ENCODE results near the gene GOLGA1.
"Not testable (repeated sequence)": the region's sequence is repeated elsewhere in the genome, so short reads cannot be mapped to it uniquely, and the experiment has no call there.

GOLGA1 gene

GRCh38 chr9:124934290-124934689, 6.6 kb downstream of the GOLGA1 start:
- FAIRE-seq, result no peak

- no peak for FAIRE-seq
Measured at GRCh38 chr9:124932333-124932732, 8.6 kb downstream of the GOLGA1 start.

DNA sequence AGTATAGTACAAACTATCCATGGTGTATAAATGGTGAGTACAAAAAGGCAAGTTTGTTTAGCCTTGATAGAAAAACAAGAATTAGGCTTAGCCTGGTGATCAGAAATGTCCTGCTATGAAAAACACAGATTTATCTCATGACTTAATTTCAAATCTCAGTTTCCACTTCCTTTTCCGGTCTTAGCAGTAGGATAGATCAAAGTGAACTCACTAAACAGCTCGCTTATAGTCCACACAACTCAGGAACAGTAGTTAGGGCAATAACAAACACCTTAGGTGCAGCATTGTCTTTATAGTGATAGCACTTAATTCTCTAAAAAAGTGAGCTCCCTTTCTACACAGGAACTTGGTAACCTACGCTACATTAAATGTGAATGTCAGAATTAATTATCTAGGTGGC, 11.4 kb downstream of the GOLGA1 start:
- no peak for FAIRE-seq

GRCh38 chr9:124928116-124928515, 12.8 kb downstream of the GOLGA1 start:
- no peak for FAIRE-seq

- FAIRE-seq, result not testable (repeated sequence)
Measured at GRCh38 chr9:124920394-124920793, 20.5 kb downstream of the GOLGA1 start.

DNA sequence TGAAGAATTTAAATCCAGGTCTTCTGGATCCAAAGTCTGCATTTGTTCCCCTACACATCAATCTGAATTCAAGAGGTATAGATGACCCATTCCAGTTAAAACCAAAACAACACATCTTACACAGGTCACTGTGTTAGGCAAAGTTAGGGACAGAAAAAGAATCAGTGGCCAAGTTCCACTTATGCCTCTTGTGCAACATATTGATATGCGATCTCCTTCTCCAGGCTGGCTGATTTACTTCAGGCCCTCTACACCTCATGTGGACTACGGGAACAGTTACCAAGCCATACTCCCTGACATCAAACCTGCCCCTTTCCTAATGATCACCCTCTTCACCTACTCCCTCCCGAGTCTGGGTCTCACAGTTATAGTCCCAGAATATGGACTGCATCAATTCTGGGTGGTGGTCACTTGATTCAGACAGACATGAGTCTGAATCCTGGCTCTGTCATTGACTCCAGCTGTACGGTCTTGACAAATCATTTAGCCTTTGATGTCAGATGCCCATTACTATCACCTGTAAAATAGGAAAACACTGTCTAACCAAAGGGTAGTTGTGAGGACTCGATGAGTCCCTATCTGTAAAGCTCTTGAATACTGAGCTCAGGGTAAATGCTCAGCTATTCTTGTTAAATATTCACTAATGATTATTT, 26.0 kb downstream of the GOLGA1 start:
- no peak for FAIRE-seq

DNA sequence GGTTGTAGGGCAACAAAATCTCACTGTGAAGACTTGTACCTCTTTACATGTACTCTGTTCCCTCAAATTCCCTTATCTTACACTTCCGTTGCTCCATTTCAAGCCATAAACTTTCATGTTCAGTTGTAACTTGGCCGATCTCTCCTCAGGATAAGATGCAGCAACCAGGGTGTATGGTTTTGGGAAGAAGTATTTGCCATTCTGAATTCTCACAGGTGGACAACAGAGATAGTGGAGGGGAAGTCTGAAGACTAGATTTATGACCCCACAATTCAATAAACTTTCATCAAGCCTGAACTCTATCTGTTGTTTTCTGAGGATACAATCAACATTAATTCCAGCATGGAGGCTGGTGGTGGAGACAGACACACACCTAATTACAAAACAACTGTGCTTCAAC, 27.5 kb downstream of the GOLGA1 start:
- FAIRE-seq, result no peak

- no peak for FAIRE-seq
Measured at GRCh38 chr9:124911766-124912165, 29.1 kb downstream of the GOLGA1 start.

- no peak for FAIRE-seq
Measured at GRCh38 chr9:124908098-124908497, 32.8 kb downstream of the GOLGA1 start.

GRCh38 chr9:124906966-124907365, 33.9 kb downstream of the GOLGA1 start:
- no peak for FAIRE-seq

DNA sequence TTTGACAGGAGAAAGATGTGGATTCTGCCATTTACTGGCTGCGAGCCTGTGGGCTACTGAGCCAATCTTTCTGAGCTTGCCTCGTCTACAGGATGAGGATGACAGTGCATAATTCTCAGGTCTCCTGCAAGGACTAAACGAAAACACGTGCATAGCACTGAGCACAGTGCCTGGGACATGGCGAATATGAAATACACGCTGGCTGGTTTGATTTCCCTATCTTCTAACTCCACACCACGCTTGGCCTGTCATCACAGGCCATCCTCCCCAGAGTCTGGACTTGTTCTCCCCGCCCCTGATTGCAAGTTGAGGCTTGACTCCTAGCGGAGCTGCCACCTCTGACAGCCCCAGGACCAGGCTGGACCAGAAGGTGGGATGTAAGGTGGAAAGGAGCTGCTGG, 41.0 kb downstream of the GOLGA1 start:
- FAIRE-seq, result no peak

- no peak for FAIRE-seq
Measured at GRCh38 chr9:124897570-124898460, 43.1 kb downstream of the GOLGA1 start.

GRCh38 chr9:124894741-124895170, 46.1 kb downstream of the GOLGA1 start:
- no peak for FAIRE-seq

- no peak for FAIRE-seq
Measured at GRCh38 chr9:124894035-124894740, 46.7 kb downstream of the GOLGA1 start.

- FAIRE-seq, result no peak
Measured at GRCh38 chr9:124890179-124890578, 50.7 kb downstream of the GOLGA1 start.

DNA sequence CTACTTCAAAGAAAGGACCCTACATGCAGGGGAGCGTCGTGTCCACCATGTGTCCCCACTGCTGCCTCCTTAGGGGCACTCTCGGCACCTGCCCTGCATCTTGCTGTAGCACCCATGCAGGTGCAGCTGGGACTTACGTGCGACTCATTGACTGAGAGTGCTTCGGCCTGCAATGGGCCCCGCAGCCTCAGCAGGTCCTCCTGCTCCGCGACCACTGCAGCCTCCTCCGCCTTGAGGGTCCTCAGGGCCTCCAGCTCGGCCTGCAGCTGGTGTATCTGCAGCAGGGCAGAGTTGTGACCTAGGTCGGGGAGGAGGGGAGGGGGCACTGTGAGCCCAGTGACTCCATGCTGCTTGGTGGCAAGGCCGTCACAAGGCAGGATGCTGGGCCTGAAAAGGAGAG, 51.9 kb downstream of the GOLGA1 start:
- FAIRE-seq, result no peak

DNA sequence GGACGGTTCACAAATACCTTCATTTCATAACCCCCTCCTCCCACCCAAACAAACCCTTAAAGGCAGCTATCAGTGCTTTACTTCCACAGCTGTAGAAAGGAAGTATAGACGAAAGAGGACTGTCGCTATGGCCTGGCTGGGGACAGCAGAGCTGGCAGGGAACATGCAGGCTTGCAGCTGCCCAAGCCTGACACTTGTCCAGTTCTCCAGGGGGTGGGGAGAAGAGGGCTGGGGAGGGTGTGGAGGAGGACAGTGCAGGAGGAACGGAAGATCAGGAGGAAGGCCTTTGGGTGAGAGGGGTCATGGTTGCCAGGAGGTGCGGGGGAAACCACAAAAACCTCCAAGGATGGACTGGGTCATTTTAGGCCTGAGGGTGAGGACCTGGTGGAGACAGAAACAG, 53.1 kb downstream of the GOLGA1 start:
- FAIRE-seq, result no peak

GRCh38 chr9:124886866-124887492, 53.9 kb downstream of the GOLGA1 start:
- no peak for FAIRE-seq

DNA sequence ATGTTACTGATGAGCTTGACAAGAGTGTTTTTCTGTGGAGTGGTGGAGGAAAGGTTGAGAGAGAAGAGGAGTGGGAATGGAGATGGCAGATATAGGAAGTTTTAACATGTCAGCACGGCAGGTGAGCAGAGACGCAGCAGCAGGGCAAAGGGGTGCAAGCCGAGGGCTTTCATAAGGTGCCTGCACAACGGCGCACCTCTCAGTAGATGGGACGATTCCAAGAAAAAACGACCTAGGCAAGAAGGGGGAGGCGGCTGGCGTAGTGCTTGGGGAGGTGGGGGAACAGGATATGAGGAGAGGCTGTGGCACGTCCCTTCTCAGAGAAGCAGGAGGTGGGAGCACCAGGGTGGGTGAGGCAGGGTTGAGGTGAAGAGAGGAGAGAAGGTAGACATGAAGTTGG, 54.4 kb downstream of the GOLGA1 start:
- no peak for FAIRE-seq

DNA sequence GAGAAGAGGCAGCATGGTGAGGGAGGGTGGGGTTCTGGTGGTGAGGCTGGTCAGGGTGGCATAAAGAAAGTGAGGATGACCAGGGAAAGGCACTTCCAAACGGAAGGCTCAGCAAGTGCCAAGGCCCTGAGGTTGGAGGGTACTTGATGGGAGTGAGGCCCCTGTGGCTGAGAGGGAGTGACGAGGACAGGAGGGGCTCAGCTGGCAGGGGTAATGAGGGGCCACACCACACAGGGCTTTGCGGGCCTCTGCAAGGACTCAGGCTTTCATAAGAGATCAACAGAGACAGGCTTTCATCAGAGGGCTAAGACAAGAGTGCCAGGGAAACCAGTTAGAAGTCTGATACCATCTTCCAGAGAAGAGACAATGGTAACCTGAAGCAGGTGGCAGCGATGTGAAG, 55.3 kb downstream of the GOLGA1 start:
- no peak for FAIRE-seq

DNA sequence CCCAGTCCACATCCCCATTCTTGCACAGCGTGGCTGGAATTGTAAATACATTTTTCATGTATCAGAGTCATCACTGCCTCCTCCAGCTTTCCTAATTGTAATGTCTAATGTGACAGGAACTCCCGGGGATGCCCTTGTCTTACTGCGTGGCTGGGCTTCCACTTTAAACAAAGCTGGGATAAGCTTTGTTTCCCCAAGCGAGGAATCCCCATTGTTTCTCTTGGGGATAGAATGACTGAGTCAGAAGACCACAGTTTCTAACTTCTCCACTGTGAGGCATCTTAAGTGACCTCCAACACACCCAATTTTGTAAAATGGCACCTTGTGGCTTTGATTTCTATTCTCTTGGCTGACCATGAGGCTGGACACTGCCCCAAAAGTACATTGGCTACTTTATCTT, 56.5 kb downstream of the GOLGA1 start:
- no peak for FAIRE-seq

DNA sequence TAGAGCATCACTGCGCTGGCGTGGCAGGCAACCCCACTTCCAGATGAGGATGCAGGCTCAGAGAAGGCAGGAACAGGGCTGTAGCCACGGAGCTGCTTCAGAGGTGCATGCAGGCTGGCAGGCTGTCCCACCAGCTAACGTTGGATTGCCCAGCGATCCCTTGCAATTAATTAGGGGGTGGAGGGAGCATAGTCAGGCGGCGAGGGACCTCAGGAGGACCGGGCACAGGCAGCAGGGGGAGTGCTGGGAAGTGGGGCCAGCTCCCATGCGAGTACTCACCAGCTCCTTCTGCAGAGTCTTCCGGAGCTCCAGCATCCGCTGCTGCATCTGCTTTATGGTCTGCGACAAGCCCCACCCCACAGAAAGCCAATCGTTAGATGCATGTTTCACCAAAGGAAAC, 58.7 kb downstream of the GOLGA1 start:
- no peak for FAIRE-seq

- FAIRE-seq, result no peak
Measured at GRCh38 chr9:124881138-124881743, 59.6 kb downstream of the GOLGA1 start.

Data from TTC549 (cell line).